GM12874 (cell line): Measurements from ENCODE around the gene ADCY2.

ENCODE experiments used
- CTCF ChIP-seq: IDR thresholded peaks from 2 replicates; pipeline ENCODE4 v1.5.1; 2011; ENCODE audit warnings: low read depth, mild to moderate bottlenecking, control low read depth, low read length, moderate library complexity; ENCODE audit not compliant: insufficient read depth

Gene ADCY2

GRCh38 chr5:7644723-7645122 lies 248.8 kb downstream of the ADCY2 start:
- no peak for TF ChIP-seq CTCF

- no peak for TF ChIP-seq CTCF
Observed at GRCh38 chr5:7650755-7651154, 254.8 kb downstream of the ADCY2 start.

- no peak for TF ChIP-seq CTCF
Observed at GRCh38 chr5:7653046-7653445, 257.1 kb downstream of the ADCY2 start.

- no peak for TF ChIP-seq CTCF
Observed at GRCh38 chr5:7657153-7657552, 261.2 kb downstream of the ADCY2 start.

GRCh38 chr5:7659420-7659819 lies 263.5 kb downstream of the ADCY2 start:
- no peak for TF ChIP-seq CTCF

GRCh38 chr5:7662289-7662688 lies 266.4 kb downstream of the ADCY2 start:
- TF ChIP-seq CTCF: no peak

- TF ChIP-seq CTCF: no peak
Observed at GRCh38 chr5:7663808-7664207, 267.9 kb downstream of the ADCY2 start.

- TF ChIP-seq CTCF: no peak
Observed at GRCh38 chr5:7664208-7664607, 268.3 kb downstream of the ADCY2 start.
